GM18508 (cell line): ENCODE measurements around the gene MORC1.

ENCODE experiments used
- ATAC-seq: cut with Tn5 transposase; IDR thresholded peaks from one replicate; pipeline ENCODE4 v1.9.1; 2021; ENCODE audit warnings: moderate number of reproducible peaks; ENCODE audit not compliant: insufficient read depth, unreplicated experiment

Gene MORC1

GRCh38 chr3:109045271-109046040 is 72.5 kb downstream of the MORC1 start:
- ATAC-seq = no peak

- no peak for ATAC-seq
Observed at GRCh38 chr3:109035082-109035481, 82.9 kb downstream of the MORC1 start.

DNA sequence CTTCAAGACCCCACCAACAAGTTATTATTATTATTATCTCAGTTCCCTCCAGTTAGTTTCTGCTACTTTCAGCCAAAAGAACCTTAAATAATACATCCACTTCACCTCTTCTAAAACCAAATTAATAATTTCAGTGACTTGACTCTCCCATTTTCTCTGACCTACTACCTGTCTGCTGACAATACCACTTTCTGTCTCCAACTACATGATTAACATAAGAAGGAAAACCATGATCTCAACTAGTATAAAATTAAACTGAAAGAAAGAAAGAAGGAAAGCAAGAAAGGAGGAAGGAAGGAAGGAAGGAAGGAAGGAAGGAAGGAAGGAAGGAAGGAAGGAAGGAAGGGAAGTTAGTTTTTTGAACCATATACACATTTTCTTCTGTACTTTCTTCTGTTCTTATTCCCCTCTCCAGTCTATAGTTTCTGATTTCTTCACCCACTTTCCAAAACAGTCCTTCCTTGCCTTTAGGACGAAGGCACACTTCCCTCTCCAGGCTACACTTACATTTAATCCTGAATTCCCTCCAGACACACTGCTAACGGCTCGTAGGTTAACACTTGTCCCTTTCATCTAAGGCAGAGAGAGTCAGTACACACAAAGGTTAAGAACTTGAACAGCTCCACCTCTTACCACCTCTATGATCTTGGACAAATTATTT is 84.8 kb downstream of the MORC1 start:
- no peak for ATAC-seq

DNA sequence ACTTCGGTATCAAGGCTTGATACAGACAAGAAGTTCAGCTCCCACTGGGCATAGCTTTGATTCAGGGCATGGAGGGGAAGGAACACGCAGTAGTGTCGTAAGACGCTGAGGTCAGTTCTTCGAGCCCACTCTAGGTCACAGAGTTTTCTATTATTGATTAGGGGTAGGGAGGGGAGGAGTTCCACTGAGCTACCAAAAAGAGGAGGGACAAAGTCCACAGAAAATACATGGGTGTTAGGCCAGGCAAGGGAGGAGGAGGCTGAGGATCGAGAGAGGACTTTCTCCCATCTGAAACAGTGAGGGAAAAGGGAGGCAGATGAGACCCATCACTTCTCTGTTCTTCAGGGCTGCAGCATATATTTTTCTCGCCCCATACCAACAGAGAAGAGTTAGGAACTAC is 89.2 kb downstream of the MORC1 start:
- ATAC-seq = no peak

- no peak for ATAC-seq
Observed at GRCh38 chr3:109026821-109027220, 91.1 kb downstream of the MORC1 start.

GRCh38 chr3:109025896-109026295 is 92.0 kb downstream of the MORC1 start:
- no peak for ATAC-seq

GRCh38 chr3:109023656-109024254 is 94.2 kb downstream of the MORC1 start:
- ATAC-seq = peak; percentile 84

GRCh38 chr3:109023167-109023566 is 94.8 kb downstream of the MORC1 start:
- ATAC-seq = no peak

DNA sequence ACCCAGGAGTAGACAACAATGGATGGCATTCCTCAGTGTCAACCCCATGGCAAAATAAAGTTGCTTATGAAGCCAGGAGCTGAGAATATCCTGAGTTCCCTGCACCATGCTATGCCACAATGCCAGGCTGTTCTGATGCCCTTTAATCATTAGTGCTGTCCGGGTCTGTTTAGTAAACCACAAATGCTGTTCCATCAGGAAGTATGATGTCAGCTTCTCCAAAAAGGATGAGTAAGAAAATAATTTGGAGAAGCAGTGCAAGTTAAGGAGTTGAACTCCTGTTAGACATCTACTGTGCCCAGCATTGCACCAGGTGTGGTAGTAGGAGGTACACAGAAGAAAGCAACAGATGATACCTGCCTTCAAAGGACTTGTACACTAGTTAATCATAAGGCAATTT is 96.4 kb downstream of the MORC1 start:
- no peak for ATAC-seq

GRCh38 chr3:109018828-109019227 is 99.1 kb downstream of the MORC1 start:
- ATAC-seq = no peak

GRCh38 chr3:109005443-109005842 is 112.5 kb downstream of the MORC1 start:
- ATAC-seq = no peak

GRCh38 chr3:108998436-108998835 is 119.5 kb downstream of the MORC1 start:
- ATAC-seq = no peak

GRCh38 chr3:108985844-108986243 is 132.1 kb downstream of the MORC1 start:
- ATAC-seq = no peak

DNA sequence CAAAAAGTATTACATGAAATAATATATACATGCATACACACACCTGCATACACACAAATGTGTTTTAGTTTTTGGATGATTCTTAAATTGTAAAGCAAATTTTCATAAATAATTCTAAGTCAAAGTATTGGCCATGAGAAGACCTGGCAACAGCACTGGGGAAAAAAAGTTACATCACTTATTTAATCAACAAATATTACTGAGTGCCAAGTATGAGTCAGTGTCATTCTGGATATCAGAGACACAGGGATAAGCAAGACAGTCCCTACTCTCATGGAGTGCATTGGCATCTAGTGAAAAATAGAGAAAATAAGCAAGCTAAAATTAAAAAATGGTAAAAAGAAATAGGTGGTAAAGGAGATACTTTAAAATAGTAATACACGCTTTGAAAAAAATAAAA is 134.9 kb downstream of the MORC1 start:
- no peak for ATAC-seq

GRCh38 chr3:108976058-108976457 is 141.9 kb downstream of the MORC1 start:
- no peak for ATAC-seq

- no peak for ATAC-seq
Observed at GRCh38 chr3:108973019-108973418, 144.9 kb downstream of the MORC1 start.

- no peak for ATAC-seq
Observed at GRCh38 chr3:108972482-108972881, 145.5 kb downstream of the MORC1 start.

DNA sequence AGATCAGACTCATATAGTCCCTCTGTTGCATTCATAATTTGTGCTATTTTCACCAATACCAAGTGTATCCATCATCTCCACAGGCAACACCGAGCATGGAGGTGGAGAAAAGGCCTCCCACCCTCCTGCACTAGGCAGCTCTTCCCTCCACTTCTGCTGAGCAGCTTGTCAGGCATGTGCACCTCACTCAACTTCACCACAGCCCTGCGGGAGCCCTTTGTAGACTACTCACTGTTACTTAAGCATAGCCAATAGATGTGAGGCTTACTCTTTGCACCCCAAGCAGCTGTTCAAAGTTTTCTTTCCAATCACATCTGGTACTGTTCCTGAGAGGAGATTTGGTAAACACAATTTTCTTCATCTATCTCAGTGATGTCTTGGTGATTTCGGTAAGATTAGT is 147.4 kb downstream of the MORC1 start:
- ATAC-seq = no peak

GRCh38 chr3:108966773-108967172 is 151.2 kb downstream of the MORC1 start:
- ATAC-seq = no peak

GRCh38 chr3:108959017-108959416 is 158.9 kb downstream of the MORC1 start:
- ATAC-seq = no peak

- no peak for ATAC-seq
Observed at GRCh38 chr3:108953700-108954099, 164.2 kb downstream of the MORC1 start, which contains the start of gene GUCA1C. TSS of gene GUCA1C (minus strand) at chr3:108953879. CDS start at chr3:108953762, 117 bp downstream.
